Measurements from ENCODE around the gene NAT8L. TPM values are rescaled to one million over a fixed set of nuclear protein-coding genes. Genes with fewer than 3 reads are reported as not detected.

The NAT8L gene
- total and polyA plus RNA-seq, 8 donors: 0.31 to 0.73 (median 0.50) TPM; not detected in 4

GRCh38 chr4:2036866-2037265, 22.3 kb upstream of the NAT8L start:
- Histone ChIP-seq H3K27me3 (peaks cover 14 to 41% (median 18%) of the 10 kb centered on the region in 3 donors), H3K4me1 (peaks cover 15 to 18% (median 18%) of the 10 kb centered on the region in 4 donors), H3K27ac (no peak overlapping the region), H3K9me3 (no peaks in the 10 kb centered on the region), H3K36me3 (no peaks in the 10 kb centered on the region), H3K4me3 (no peak overlapping the region)
- no peak for TF ChIP-seq CTCF (IDR thresholded peaks at IDR 0.05)
- TF ChIP-seq POLR2AphosphoS5 (IDR thresholded peaks at IDR 0.05): no peak
- no peak for TF ChIP-seq POLR2A (IDR thresholded peaks at IDR 0.05)
- no peak for TF ChIP-seq EP300 (IDR thresholded peaks at IDR 0.05)
- 65 to 80% (median 76%) methylated on average over 7 of the region's 7 CpGs for WGBS, 5 donors
- DNase-seq: no peak
- intact Hi-C loops (cut with DNase I; ENCODE audit: low total_unique reads): no loop called here

- Histone ChIP-seq H3K27ac (no peak overlapping the region), H3K9me3 (peaks cover 0 to 5% (median 0%) of the 10 kb centered on the region in 4 donors), H3K36me3 (no peaks in the 10 kb centered on the region), H3K4me3 (peak overlapping the region; percentile 65 to 85 (median 71)), H3K4me1 (peaks cover 24 to 29% (median 29%) of the 10 kb centered on the region in 4 donors), H3K27me3 (peaks cover 14 to 66% (median 28%) of the 10 kb centered on the region in 3 donors)
- peak in 1 of 2 donors; percentile 13 for DNase-seq
- WGBS, 5 donors: 6 to 19% (median 8%) methylated on average over 12 to 91 of the region's 91 CpGs
- intact Hi-C loops (cut with DNase I; ENCODE audit: low total_unique reads): no loop called here
- TF ChIP-seq EP300 (IDR thresholded peaks at IDR 0.05) (no peak), POLR2AphosphoS5 (IDR thresholded peaks at IDR 0.05) (no peak), POLR2A (IDR thresholded peaks at IDR 0.05) (no peak), CTCF (IDR thresholded peaks at IDR 0.05) (no peak)
These were observed 18.5 kb upstream of the NAT8L start for GRCh38 chr4:2040391-2041238.

GRCh38 chr4:2041239-2042130, 17.6 kb upstream of the NAT8L start:
- DNase-seq: peak; percentile 80 to 91
- Histone ChIP-seq H3K27me3 (peaks cover 14 to 71% (median 31%) of the 10 kb centered on the region in 3 donors), H3K27ac (peak overlapping the region in 2 of 5 donors; percentile 47 to 69), H3K4me1 (peaks cover 24 to 29% (median 29%) of the 10 kb centered on the region in 4 donors), H3K9me3 (peaks cover 0 to 5% (median 0%) of the 10 kb centered on the region in 4 donors), H3K4me3 (peak overlapping the region; percentile 65 to 85 (median 71)), H3K36me3 (no peaks in the 10 kb centered on the region)
- peak in 1 of 3 donors; percentile 36 for TF ChIP-seq POLR2AphosphoS5 (IDR thresholded peaks at IDR 0.05)
- no peak for TF ChIP-seq POLR2A (IDR thresholded peaks at IDR 0.05)
- intact Hi-C loops (cut with DNase I; ENCODE audit: low total_unique reads): no loop called here
- WGBS, 5 donors: 0 to 4% (median 1%) methylated on average over 10 to 94 of the region's 94 CpGs

- peak overlapping the region in 2 of 5 donors; percentile 47 to 69 for H3K27ac ChIP-seq
- TF ChIP-seq EP300 (IDR thresholded peaks at IDR 0.05) (no peak), POLR2A (IDR thresholded peaks at IDR 0.05) (no peak), CTCF (IDR thresholded peaks at IDR 0.05) (no peak), POLR2AphosphoS5 (IDR thresholded peaks at IDR 0.05) (no peak)
These were observed 16.8 kb upstream of the NAT8L start for GRCh38 chr4:2042204-2042946.

More at GRCh38 chr4:2042204-2042946, 16.8 kb upstream of the NAT8L start:
- peaks cover 24 to 36% (median 32%) of the 10 kb centered on the region in 4 donors for H3K4me1 ChIP-seq
- peak overlapping the region; percentile 65 to 85 (median 71) for H3K4me3 ChIP-seq
- H3K27me3 ChIP-seq: peaks cover 14 to 75% (median 40%) of the 10 kb centered on the region in 3 donors
- intact Hi-C loops (cut with DNase I; ENCODE audit: low total_unique reads): no loop called here
- peak; percentile 49 to 69 for DNase-seq
- WGBS, 5 donors: 2 to 38% (median 6%) methylated on average over 2 to 80 of the region's 80 CpGs
- peaks cover 0 to 5% (median 0%) of the 10 kb centered on the region in 4 donors for H3K9me3 ChIP-seq
- H3K36me3 ChIP-seq: no peaks in the 10 kb centered on the region
